H7 (cell line): ENCODE results near the gene VIPAS39. TPM values are rescaled to one million over a fixed set of nuclear protein-coding genes. Genes with fewer than 3 reads are reported as not detected.
"Not testable (repeated sequence)": the region's sequence is repeated elsewhere in the genome, so short reads cannot be mapped to it uniquely, and the experiment has no call there.

ENCODE experiments used
- DNase-seq: peaks from one replicate; pipeline ENCODE4 v3.0.0; 2012
- H3K27me3 ChIP-seq: 2 replicates; pipeline ENCODE4 v1.6.0; 2011; ENCODE audit warnings: mild to moderate bottlenecking, low read length; ENCODE audit not compliant: control insufficient read depth, insufficient read depth
- H3K36me3 ChIP-seq: replicated peaks from 2 replicates; pipeline ENCODE4 v1.5.1; 2011; ENCODE audit warnings: low read length; ENCODE audit not compliant: control insufficient read depth, insufficient read depth
- H3K4me3 ChIP-seq: 2 replicates; pipeline ENCODE4 v1.5.1; 2011; ENCODE audit warnings: low read depth, mild to moderate bottlenecking, control low read depth, low read length, moderate library complexity; ENCODE audit not compliant: insufficient read depth
- total RNA-seq: library from RNA; depleted of rRNA; stranded (reverse); fragments of >200 nt; shearing (Covaris generic); gene quantifications from 2 replicates; pipeline ENCODE4 v1.2.3, GENCODE V29; 2014

The VIPAS39 gene
- total RNA-seq, 1 experiment from 2014 or later, result 25.4 TPM

- H3K4me3 ChIP-seq, result no peak overlapping the region
- DNase-seq, result no peak
- H3K27me3 ChIP-seq, result no peaks in the 10 kb centered on the region
- peaks cover 12% of the 10 kb centered on the region for H3K36me3 ChIP-seq
These were observed 15.2 kb downstream of the VIPAS39 start for GRCh38 chr14:77442196-77442595.

DNA sequence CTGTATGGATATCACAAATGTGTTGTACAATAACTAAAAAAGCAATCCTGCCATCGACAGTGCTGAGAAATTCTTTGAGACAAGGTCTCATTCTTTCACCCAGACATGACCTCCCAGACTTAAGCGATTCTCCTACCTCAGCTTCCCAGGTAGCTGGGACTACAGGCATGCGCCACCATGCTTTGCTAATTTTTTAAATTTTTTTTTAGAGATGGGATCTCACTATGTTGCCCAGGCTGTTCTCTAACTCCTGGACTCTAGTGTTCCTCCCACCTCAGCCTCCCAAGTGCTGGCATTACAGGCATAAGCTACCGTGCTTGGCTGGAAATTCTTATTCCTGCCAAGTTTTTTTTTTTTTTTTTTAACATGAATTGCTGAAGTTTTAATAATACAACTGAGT, 17.5 kb downstream of the VIPAS39 start:
- Histone ChIP-seq H3K36me3 (peaks cover 12% of the 10 kb centered on the region), H3K27me3 (no peaks in the 10 kb centered on the region), H3K4me3 (no peak overlapping the region)
- no peak for DNase-seq

DNA sequence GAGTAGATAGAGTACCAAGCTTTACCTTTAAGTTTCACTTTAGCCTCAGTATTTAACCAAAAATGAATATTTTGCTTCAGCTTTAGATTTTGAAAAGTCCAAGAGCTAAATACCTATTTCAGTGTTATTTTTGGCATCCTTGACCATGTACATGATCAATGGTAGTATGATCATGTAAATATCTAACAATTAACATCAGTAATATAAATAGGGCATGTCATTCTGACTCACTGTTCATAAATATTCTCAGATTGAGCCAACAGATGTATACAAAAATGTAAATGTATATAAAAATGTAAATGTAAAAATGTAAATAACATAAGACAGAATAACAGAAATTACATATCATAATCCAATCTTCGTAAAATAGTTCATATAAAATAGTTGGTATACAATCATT, 18.8 kb downstream of the VIPAS39 start:
- H3K27me3 ChIP-seq, result no peaks in the 10 kb centered on the region
- no peak overlapping the region for H3K4me3 ChIP-seq
- peaks cover 9% of the 10 kb centered on the region for H3K36me3 ChIP-seq
- DNase-seq, result no peak

DNA sequence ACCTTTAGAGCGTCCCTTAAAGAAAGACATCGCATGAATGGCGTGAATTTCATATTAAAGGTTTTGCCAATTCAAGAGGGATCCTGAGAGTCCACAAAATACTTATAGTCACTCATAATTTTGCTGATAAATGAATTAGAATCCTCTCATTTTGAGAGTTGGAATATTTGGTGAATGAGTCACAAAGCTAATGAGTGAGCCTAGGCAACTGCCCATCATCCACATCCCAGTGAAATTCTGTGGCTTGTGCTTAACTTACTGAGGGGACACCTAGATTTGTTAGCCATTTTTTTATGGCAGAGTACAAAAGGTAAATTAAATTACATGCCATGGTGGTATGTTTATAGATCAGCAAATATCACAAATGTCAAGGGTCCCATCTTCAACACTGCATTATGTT, 21.4 kb downstream of the VIPAS39 start:
- no peaks in the 10 kb centered on the region; the same call in none of the 2 replicates for H3K36me3 ChIP-seq

DNA sequence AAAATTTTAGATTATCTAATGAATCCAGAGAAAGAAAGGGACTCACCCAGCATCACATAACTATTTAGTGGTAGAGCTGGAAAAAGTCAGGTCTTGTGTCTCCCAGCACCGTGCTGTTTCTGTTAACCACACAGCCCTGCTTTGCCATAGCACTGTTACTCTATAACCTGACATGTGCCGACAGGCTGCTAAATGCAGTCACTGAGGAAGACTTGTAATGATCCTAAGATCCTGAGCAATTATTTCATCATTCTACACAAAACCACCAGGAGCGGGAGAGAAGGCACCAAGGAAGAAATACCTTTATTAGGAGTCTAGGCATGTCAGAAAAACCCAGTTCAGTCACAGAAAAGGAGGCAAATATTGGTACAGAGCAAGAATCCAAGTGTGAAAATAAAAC, 31.0 kb downstream of the VIPAS39 start:
- no peak for DNase-seq
- Histone ChIP-seq H3K27me3 (no peaks in the 10 kb centered on the region), H3K36me3 (peaks cover 19% of the 10 kb centered on the region), H3K4me3 (no peak overlapping the region)

More for the DNA sequence above, 21.4 kb downstream of the VIPAS39 start:
- H3K4me3 ChIP-seq, result no peak overlapping the region
- no peak for DNase-seq
- no peaks in the 10 kb centered on the region for H3K27me3 ChIP-seq

DNA sequence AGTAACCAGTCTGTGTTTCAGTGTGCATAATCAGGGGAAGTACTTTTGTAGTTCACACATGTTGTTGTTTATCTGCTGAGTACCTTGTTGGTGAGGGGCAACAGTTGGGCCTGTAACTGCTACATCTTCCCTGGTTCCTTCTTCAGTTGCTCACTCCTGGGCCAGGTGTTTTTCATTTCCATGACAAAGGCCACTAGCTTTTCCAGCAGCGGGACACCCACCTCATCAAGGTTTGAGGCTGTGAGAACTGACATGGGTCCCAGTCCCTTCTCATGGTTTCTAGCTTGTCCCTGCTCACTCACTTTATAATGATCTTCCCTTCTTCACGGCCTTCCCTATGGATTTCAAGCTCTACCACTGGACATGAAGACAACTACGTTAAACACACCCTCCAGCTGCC, 32.5 kb downstream of the VIPAS39 start:
- peak; percentile 48 for DNase-seq

DNA sequence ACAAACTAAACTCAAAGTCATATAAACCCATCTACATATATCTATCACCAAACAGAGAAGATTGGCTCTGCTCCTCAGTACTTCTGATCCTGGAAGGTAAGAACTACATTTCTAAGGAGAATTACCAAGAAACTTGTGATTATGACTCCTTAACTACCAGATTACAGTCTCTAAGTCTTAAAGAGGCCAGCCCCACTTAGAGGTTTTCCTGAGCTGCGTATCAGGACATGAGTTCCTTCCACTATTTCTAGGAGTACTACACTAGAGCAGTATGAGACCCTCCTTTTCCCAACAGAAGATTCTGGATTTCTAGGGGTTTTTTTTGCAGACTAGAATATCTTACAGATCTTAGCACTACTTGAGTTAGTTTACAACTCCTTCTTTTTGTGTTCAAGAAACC, 34.0 kb downstream of the VIPAS39 start, which contains the start of gene NOXRED1:
Gene NOXRED1, minus strand, starts transcription at position 101 of the 400 bp plus-strand sequence. CDS start 634 bp downstream, outside the sequence.
- no peaks in the 10 kb centered on the region for H3K27me3 ChIP-seq
- peaks cover 15% of the 10 kb centered on the region for H3K36me3 ChIP-seq
- no peak within 1 kb of the TSS for H3K4me3 ChIP-seq
- DNase-seq, result no peak

More for the DNA sequence above, 32.5 kb downstream of the VIPAS39 start:
- H3K4me3 ChIP-seq, result no peak overlapping the region
- no peaks in the 10 kb centered on the region for H3K27me3 ChIP-seq
- peaks cover 19% of the 10 kb centered on the region for H3K36me3 ChIP-seq

- H3K36me3 ChIP-seq, result peaks cover 4% of the 10 kb centered on the region
- no peaks in the 10 kb centered on the region for H3K27me3 ChIP-seq
- DNase-seq, result no peak
- no peak overlapping the region for H3K4me3 ChIP-seq
These were observed 36.2 kb downstream of the VIPAS39 start for GRCh38 chr14:77421201-77421600.

GRCh38 chr14:77416836-77417235, 40.6 kb downstream of the VIPAS39 start:
- Histone ChIP-seq H3K27me3 (no peaks in the 10 kb centered on the region; the same call in 1 of the 2 replicates), H3K36me3 (no peaks in the 10 kb centered on the region), H3K4me3 (no peak overlapping the region)
- DNase-seq, result no peak

DNA sequence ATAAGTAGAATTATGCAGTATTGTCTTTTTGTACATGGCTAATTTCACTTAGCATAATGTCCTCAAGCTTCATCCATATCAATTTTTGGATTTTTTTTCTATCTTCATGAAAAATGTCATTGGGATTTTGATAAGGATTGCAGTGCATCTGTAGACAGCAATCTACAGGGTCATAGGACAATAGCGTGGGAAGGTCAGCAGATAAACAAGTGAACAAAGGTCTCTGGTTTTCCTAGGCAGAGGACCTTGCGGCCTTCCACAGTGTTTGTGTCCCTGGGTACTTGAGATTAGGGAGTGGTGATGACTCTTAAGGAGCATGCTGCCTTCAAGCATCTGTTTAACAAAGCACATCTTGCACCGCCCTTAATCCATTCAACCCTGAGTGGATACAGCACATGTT, 41.3 kb downstream of the VIPAS39 start:
- H3K27me3 ChIP-seq, H3K36me3 ChIP-seq, H3K4me3 ChIP-seq, DNase-seq: not testable (repeated sequence)

- DNase-seq, H3K4me3 ChIP-seq, H3K36me3 ChIP-seq, H3K27me3 ChIP-seq: not testable (repeated sequence)
These were observed 41.9 kb downstream of the VIPAS39 start for GRCh38 chr14:77415403-77416030.

DNA sequence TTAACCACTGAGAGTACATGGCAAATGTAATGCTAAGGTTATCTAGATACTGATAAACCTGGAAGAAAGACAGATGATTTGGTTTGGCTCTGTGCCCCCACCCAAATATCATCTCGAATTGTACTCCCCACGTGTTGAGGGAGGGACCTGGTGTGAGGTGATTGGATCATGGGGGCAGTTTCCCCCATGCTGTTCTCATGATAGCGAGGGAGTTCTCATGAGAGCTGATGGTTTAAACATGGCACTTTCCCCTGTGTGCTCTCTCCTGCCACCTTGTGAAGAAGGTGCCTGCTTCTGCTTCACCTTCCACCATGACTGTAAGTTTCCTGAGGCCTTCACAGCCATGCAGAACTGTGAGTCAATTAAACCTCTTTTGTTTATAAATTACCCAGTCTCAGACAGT, 48.3 kb downstream of the VIPAS39 start:
- Histone ChIP-seq H3K36me3 (no peaks in the 10 kb centered on the region), H3K27me3 (no peaks in the 10 kb centered on the region; the same call in 1 of the 2 replicates), H3K4me3 (no peak overlapping the region)
- DNase-seq, result no peak

GRCh38 chr14:77407158-77407557, 50.2 kb downstream of the VIPAS39 start:
- Histone ChIP-seq H3K4me3 (no peak overlapping the region), H3K27me3 (no peaks in the 10 kb centered on the region; the same call in 1 of the 2 replicates), H3K36me3 (no peaks in the 10 kb centered on the region)
- no peak for DNase-seq

- H3K36me3 ChIP-seq, result no peaks in the 10 kb centered on the region
These were observed 50.7 kb downstream of the VIPAS39 start for GRCh38 chr14:77406718-77407117.

GRCh38 chr14:77406086-77406485, 51.3 kb downstream of the VIPAS39 start:
- DNase-seq, result no peak
- H3K27me3 ChIP-seq, result no peaks in the 10 kb centered on the region
- no peaks in the 10 kb centered on the region for H3K36me3 ChIP-seq
- no peak overlapping the region for H3K4me3 ChIP-seq

More at GRCh38 chr14:77406718-77407117, 50.7 kb downstream of the VIPAS39 start:
- no peak for DNase-seq
- Histone ChIP-seq H3K4me3 (no peak overlapping the region), H3K27me3 (no peaks in the 10 kb centered on the region)
